Kidney tubule cell (primary cell): ENCODE results near the gene WDR18.

Experiments used
- DNase-seq: peaks from one replicate; pipeline ENCODE4 v3.0.0-alpha.2; 2018; ENCODE audit warnings: low spot score

WDR18 gene

GRCh38 chr19:964761-965694 is 19.1 kb upstream of the WDR18 start:
- DNase-seq = no peak

GRCh38 chr19:966485-967088 is 17.6 kb upstream of the WDR18 start:
- DNase-seq = no peak

GRCh38 chr19:970695-971094 is 13.4 kb upstream of the WDR18 start:
- DNase-seq = peak; percentile 26

GRCh38 chr19:971795-972194 is 12.3 kb upstream of the WDR18 start:
- no peak for DNase-seq

GRCh38 chr19:972281-972680 is 11.9 kb upstream of the WDR18 start:
- DNase-seq = no peak

- no peak for DNase-seq
Measured at GRCh38 chr19:973726-974563, 10.2 kb upstream of the WDR18 start.

- no peak for DNase-seq
Measured at GRCh38 chr19:974564-975257, 9.4 kb upstream of the WDR18 start.

- no peak for DNase-seq
Measured at GRCh38 chr19:976476-976875, 7.7 kb upstream of the WDR18 start.

- no peak for DNase-seq
Measured at GRCh38 chr19:977058-977464, 7.1 kb upstream of the WDR18 start.

- DNase-seq = peak; percentile 31
Measured at GRCh38 chr19:979318-979741, 4.8 kb upstream of the WDR18 start.

- DNase-seq = peak; percentile 62
Measured at GRCh38 chr19:980133-980998, 3.8 kb upstream of the WDR18 start.

GRCh38 chr19:982567-983170 is 1.5 kb upstream of the WDR18 start:
- DNase-seq = peak; percentile 67

- no peak for DNase-seq
Measured at GRCh38 chr19:986083-986482, 1.9 kb downstream of the WDR18 start.

- no peak for DNase-seq
Measured at GRCh38 chr19:988081-988480, 3.9 kb downstream of the WDR18 start.

- no peak for DNase-seq
Measured at GRCh38 chr19:988510-988909, 4.4 kb downstream of the WDR18 start.

- DNase-seq = no peak
Measured at GRCh38 chr19:989381-990081, 5.4 kb downstream of the WDR18 start.

- DNase-seq = no peak
Measured at GRCh38 chr19:990119-990571, 6.0 kb downstream of the WDR18 start.

- DNase-seq = no peak
Measured at GRCh38 chr19:990746-991145, 6.6 kb downstream of the WDR18 start.

- peak; percentile 17 for DNase-seq
Measured at GRCh38 chr19:991174-991931, 7.2 kb downstream of the WDR18 start.
